GM12892 (cell line): Measurements from ENCODE around the gene PLPP4.

Source experiments
- POLR2A ChIP-seq: IDR thresholded peaks from 2 replicates; pipeline ENCODE4 v1.6.1; 2011; ENCODE audit warnings: low read depth, low read length, control low read depth
- POLR2AphosphoS5 ChIP-seq: IDR thresholded peaks from 2 replicates; pipeline ENCODE4 v1.6.1; 2011; ENCODE audit warnings: low read depth, low read length, control low read depth
- TAF1 ChIP-seq: IDR thresholded peaks from 2 replicates; pipeline ENCODE4 v1.6.1; 2011; ENCODE audit warnings: low read depth, mild to moderate bottlenecking, control low read depth, low read length, borderline replicate concordance

- TF ChIP-seq POLR2A (no peak), TAF1 (no peak), POLR2AphosphoS5 (no peak)
Measured at GRCh38 chr10:120437541-120437940, 19.5 kb upstream of the PLPP4 start.
